ENCODE data around the gene THSD4.
"Not testable (repeated sequence)": the region's sequence is repeated elsewhere in the genome, so short reads cannot be mapped to it uniquely, and the experiment has no call there.

Gene THSD4

GRCh38 chr15:71151081-71151480, 35.8 kb downstream of the THSD4 start:
- Histone ChIP-seq H3K27me3 (ENCODE audit: control insufficient read depth in 1 of 2, insufficient read depth in 2 of 2, low read length in 2 of 2) (no peaks in the 10 kb centered on the region), H3K4me3 (ENCODE audit: low read length in 2 of 2) (no peak overlapping the region), H3K4me1 (ENCODE audit: control insufficient read depth, insufficient read depth, low read length) (peaks cover 34% of the 10 kb centered on the region), H3K36me3 (ENCODE audit: control insufficient read depth in 2 of 2, insufficient read depth in 2 of 2, low read length in 2 of 2) (no peaks in the 10 kb centered on the region), H3K27ac (ENCODE audit: low read length) (peak overlapping the region; percentile 42), H3K9me3 (ENCODE audit: control insufficient read depth in 2 of 2, low read length in 2 of 2) (no peaks in the 10 kb centered on the region), H3K9ac (ENCODE audit: low read length in 2 of 2) (no peak overlapping the region)

- H3K4me3 ChIP-seq (ENCODE audit: low read length in 2 of 2), result no peak overlapping the region
- no peak overlapping the region for H3K9ac ChIP-seq (ENCODE audit: low read length in 2 of 2)
- H3K4me1 ChIP-seq (ENCODE audit: control insufficient read depth, insufficient read depth, low read length), result peaks cover 29% of the 10 kb centered on the region
- H3K27ac ChIP-seq (ENCODE audit: low read length), result no peak overlapping the region
- no peaks in the 10 kb centered on the region for H3K9me3 ChIP-seq (ENCODE audit: control insufficient read depth in 2 of 2, low read length in 2 of 2)
- no peaks in the 10 kb centered on the region for H3K27me3 ChIP-seq (ENCODE audit: control insufficient read depth in 1 of 2, insufficient read depth in 2 of 2, low read length in 2 of 2)
- H3K36me3 ChIP-seq (ENCODE audit: control insufficient read depth in 2 of 2, insufficient read depth in 2 of 2, low read length in 2 of 2), result no peaks in the 10 kb centered on the region
These were observed 37.3 kb downstream of the THSD4 start for GRCh38 chr15:71152542-71152941.

GRCh38 chr15:71153823-71154524, 38.7 kb downstream of the THSD4 start:
- H3K27me3 ChIP-seq (ENCODE audit: control insufficient read depth in 1 of 2, insufficient read depth in 2 of 2, low read length in 2 of 2), result no peaks in the 10 kb centered on the region
- H3K27ac ChIP-seq (ENCODE audit: low read length), result no peak overlapping the region
- H3K9ac ChIP-seq (ENCODE audit: low read length in 2 of 2), result no peak overlapping the region
- no peaks in the 10 kb centered on the region for H3K9me3 ChIP-seq (ENCODE audit: control insufficient read depth in 2 of 2, low read length in 2 of 2)
- no peaks in the 10 kb centered on the region for H3K36me3 ChIP-seq (ENCODE audit: control insufficient read depth in 2 of 2, insufficient read depth in 2 of 2, low read length in 2 of 2)
- H3K4me1 ChIP-seq (ENCODE audit: control insufficient read depth, insufficient read depth, low read length), result peaks cover 23% of the 10 kb centered on the region
- H3K4me3 ChIP-seq (ENCODE audit: low read length in 2 of 2), result no peak overlapping the region

- Histone ChIP-seq H3K27ac (ENCODE audit: low read length) (no peak overlapping the region), H3K9ac (ENCODE audit: low read length in 2 of 2) (no peak overlapping the region), H3K36me3 (ENCODE audit: control insufficient read depth in 2 of 2, insufficient read depth in 2 of 2, low read length in 2 of 2) (no peaks in the 10 kb centered on the region), H3K4me1 (ENCODE audit: control insufficient read depth, insufficient read depth, low read length) (peaks cover 23% of the 10 kb centered on the region), H3K27me3 (ENCODE audit: control insufficient read depth in 1 of 2, insufficient read depth in 2 of 2, low read length in 2 of 2) (no peaks in the 10 kb centered on the region), H3K9me3 (ENCODE audit: control insufficient read depth in 2 of 2, low read length in 2 of 2) (no peaks in the 10 kb centered on the region), H3K4me3 (ENCODE audit: low read length in 2 of 2) (no peak overlapping the region)
These were observed 39.4 kb downstream of the THSD4 start for GRCh38 chr15:71154607-71155200.

- H3K9ac ChIP-seq (ENCODE audit: low read length in 2 of 2), result no peak overlapping the region
These were observed 40.3 kb downstream of the THSD4 start for GRCh38 chr15:71155534-71155933.

GRCh38 chr15:71160976-71161375, 45.7 kb downstream of the THSD4 start:
- H3K4me1 ChIP-seq (ENCODE audit: control insufficient read depth, insufficient read depth, low read length), result no peaks in the 10 kb centered on the region
- no peak overlapping the region for H3K27ac ChIP-seq (ENCODE audit: low read length)
- no peaks in the 10 kb centered on the region for H3K9me3 ChIP-seq (ENCODE audit: control insufficient read depth in 2 of 2, low read length in 2 of 2)
- H3K4me3 ChIP-seq (ENCODE audit: low read length in 2 of 2), result no peak overlapping the region
- H3K9ac ChIP-seq (ENCODE audit: low read length in 2 of 2), result no peak overlapping the region
- no peaks in the 10 kb centered on the region for H3K27me3 ChIP-seq (ENCODE audit: control insufficient read depth in 1 of 2, insufficient read depth in 2 of 2, low read length in 2 of 2)
- no peaks in the 10 kb centered on the region for H3K36me3 ChIP-seq (ENCODE audit: control insufficient read depth in 2 of 2, insufficient read depth in 2 of 2, low read length in 2 of 2)

More at GRCh38 chr15:71155534-71155933, 40.3 kb downstream of the THSD4 start:
- Histone ChIP-seq H3K27ac (ENCODE audit: low read length) (no peak overlapping the region), H3K36me3 (ENCODE audit: control insufficient read depth in 2 of 2, insufficient read depth in 2 of 2, low read length in 2 of 2) (no peaks in the 10 kb centered on the region), H3K9me3 (ENCODE audit: control insufficient read depth in 2 of 2, low read length in 2 of 2) (no peaks in the 10 kb centered on the region), H3K4me3 (ENCODE audit: low read length in 2 of 2) (no peak overlapping the region), H3K4me1 (ENCODE audit: control insufficient read depth, insufficient read depth, low read length) (peaks cover 18% of the 10 kb centered on the region), H3K27me3 (ENCODE audit: control insufficient read depth in 1 of 2, insufficient read depth in 2 of 2, low read length in 2 of 2) (no peaks in the 10 kb centered on the region)

- H3K4me3 ChIP-seq (ENCODE audit: low read length in 2 of 2), result no peak overlapping the region
- no peaks in the 10 kb centered on the region for H3K9me3 ChIP-seq (ENCODE audit: control insufficient read depth in 2 of 2, low read length in 2 of 2)
- H3K27me3 ChIP-seq (ENCODE audit: control insufficient read depth in 1 of 2, insufficient read depth in 2 of 2, low read length in 2 of 2), result no peaks in the 10 kb centered on the region
- no peaks in the 10 kb centered on the region for H3K4me1 ChIP-seq (ENCODE audit: control insufficient read depth, insufficient read depth, low read length)
- no peak overlapping the region for H3K27ac ChIP-seq (ENCODE audit: low read length)
- no peaks in the 10 kb centered on the region for H3K36me3 ChIP-seq (ENCODE audit: control insufficient read depth in 2 of 2, insufficient read depth in 2 of 2, low read length in 2 of 2)
- no peak overlapping the region for H3K9ac ChIP-seq (ENCODE audit: low read length in 2 of 2)
These were observed 47.0 kb downstream of the THSD4 start for GRCh38 chr15:71162309-71162708.

- not testable (repeated sequence) for H3K27me3 ChIP-seq (ENCODE audit: control insufficient read depth in 1 of 2, insufficient read depth in 2 of 2, low read length in 2 of 2)
These were observed 49.3 kb downstream of the THSD4 start for GRCh38 chr15:71164606-71165005.

GRCh38 chr15:71167445-71168165, 52.3 kb downstream of the THSD4 start:
- no peak overlapping the region for H3K27ac ChIP-seq (ENCODE audit: low read length)
- no peaks in the 10 kb centered on the region for H3K36me3 ChIP-seq (ENCODE audit: control insufficient read depth in 2 of 2, insufficient read depth in 2 of 2, low read length in 2 of 2)
- no peaks in the 10 kb centered on the region for H3K9me3 ChIP-seq (ENCODE audit: control insufficient read depth in 2 of 2, low read length in 2 of 2)
- no peaks in the 10 kb centered on the region for H3K27me3 ChIP-seq (ENCODE audit: control insufficient read depth in 1 of 2, insufficient read depth in 2 of 2, low read length in 2 of 2)
- H3K4me3 ChIP-seq (ENCODE audit: low read length in 2 of 2), result no peak overlapping the region
- no peak overlapping the region for H3K9ac ChIP-seq (ENCODE audit: low read length in 2 of 2)
- H3K4me1 ChIP-seq (ENCODE audit: control insufficient read depth, insufficient read depth, low read length), result no peaks in the 10 kb centered on the region

More at GRCh38 chr15:71164606-71165005, 49.3 kb downstream of the THSD4 start:
- H3K36me3 ChIP-seq (ENCODE audit: control insufficient read depth in 2 of 2, insufficient read depth in 2 of 2, low read length in 2 of 2); H3K27ac ChIP-seq (ENCODE audit: low read length); H3K4me3 ChIP-seq (ENCODE audit: low read length in 2 of 2); H3K9ac ChIP-seq (ENCODE audit: low read length in 2 of 2); H3K9me3 ChIP-seq (ENCODE audit: control insufficient read depth in 2 of 2, low read length in 2 of 2); H3K4me1 ChIP-seq (ENCODE audit: control insufficient read depth, insufficient read depth, low read length): not testable (repeated sequence)

GRCh38 chr15:71168166-71168834, 53.0 kb downstream of the THSD4 start:
- no peaks in the 10 kb centered on the region for H3K27me3 ChIP-seq (ENCODE audit: control insufficient read depth in 1 of 2, insufficient read depth in 2 of 2, low read length in 2 of 2)
- no peaks in the 10 kb centered on the region for H3K9me3 ChIP-seq (ENCODE audit: control insufficient read depth in 2 of 2, low read length in 2 of 2)
- H3K4me3 ChIP-seq (ENCODE audit: low read length in 2 of 2), result no peak overlapping the region
- H3K4me1 ChIP-seq (ENCODE audit: control insufficient read depth, insufficient read depth, low read length), result no peaks in the 10 kb centered on the region
- H3K36me3 ChIP-seq (ENCODE audit: control insufficient read depth in 2 of 2, insufficient read depth in 2 of 2, low read length in 2 of 2), result no peaks in the 10 kb centered on the region
- H3K9ac ChIP-seq (ENCODE audit: low read length in 2 of 2), result no peak overlapping the region
- no peak overlapping the region for H3K27ac ChIP-seq (ENCODE audit: low read length)

Data from stomach smooth muscle (tissue), 2 donors.